Upper lobe of left lung (tissue), 4 donors: ENCODE data around the gene DMAC2.

Experiments
- CTCF ChIP-seq, 6 experiments: fragments of 450-650 bp in 4 of 6; fragments of 200-600 bp in 2 of 6; sonication (generic) in 2 of 6; IDR thresholded peaks; one replicate each; pipeline ENCODE4 v1.5.1; 2016 to 2019; ENCODE audit warnings: antibody characterized with exemption in 6 of 6
- EP300 ChIP-seq, 4 donors: sonication (generic); formaldehyde crosslinking; IDR thresholded peaks; one replicate each; pipeline ENCODE4 v1.5.1; 2017; ENCODE audit warnings: antibody characterized with exemption in 4 of 4, control low read depth in 2 of 4
- POLR2A ChIP-seq, 4 donors: fragments of 450-650 bp; IDR thresholded peaks; one replicate each; pipeline ENCODE4 v1.5.1; 2016 to 2017; ENCODE audit warnings: antibody characterized with exemption in 4 of 4, mild to moderate bottlenecking in 2 of 4
- POLR2AphosphoS5 ChIP-seq, 2 donors: sonication (generic); formaldehyde crosslinking; IDR thresholded peaks; one replicate each; pipeline ENCODE4 v1.5.1; 2017; ENCODE audit warnings: antibody characterized with exemption in 2 of 2

DNA sequence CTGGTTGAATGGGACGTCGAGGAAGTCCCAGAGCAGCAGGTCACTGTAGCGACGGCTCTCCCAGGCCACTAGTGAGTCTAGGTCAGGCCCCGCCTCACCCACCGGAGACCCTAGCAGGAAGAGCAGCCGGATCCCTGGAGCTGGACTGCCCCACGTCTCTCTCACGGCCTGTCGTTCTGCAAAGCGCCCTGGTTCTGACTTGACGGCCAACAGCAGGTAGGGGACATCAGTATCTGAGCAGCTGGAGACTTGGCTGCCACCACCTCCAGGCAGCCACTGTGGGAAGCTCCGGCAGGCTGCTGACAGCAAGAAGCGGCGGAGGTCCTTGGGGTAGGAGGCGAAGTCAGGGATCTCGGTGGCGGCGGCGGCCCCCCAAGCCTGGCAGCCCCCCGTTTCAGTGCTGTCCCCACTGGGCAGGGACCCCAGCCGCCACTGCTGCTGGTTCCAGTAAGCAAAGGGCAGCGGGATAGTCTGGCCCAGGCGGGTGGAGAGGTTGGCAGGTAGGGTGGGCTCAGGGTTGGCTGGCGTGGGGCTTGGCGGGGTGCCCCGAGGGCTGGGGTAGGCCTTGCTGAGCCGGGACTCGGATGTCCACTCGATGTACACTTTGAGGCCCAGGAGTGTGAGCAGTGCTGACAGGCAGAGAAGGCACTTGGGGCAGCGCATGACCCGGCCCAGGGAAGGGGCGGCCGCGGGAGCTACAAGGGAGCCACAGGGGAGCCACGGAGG is 13.4 kb downstream of the DMAC2 start:
- no peak for TF ChIP-seq CTCF (IDR thresholded peaks at IDR 0.05)
- TF ChIP-seq POLR2A (IDR thresholded peaks at IDR 0.05), result no peak
- no peak for TF ChIP-seq POLR2AphosphoS5 (IDR thresholded peaks at IDR 0.05)
- TF ChIP-seq EP300 (IDR thresholded peaks at IDR 0.05), result no peak
